GM12875 (cell line): ENCODE data around the gene RCHY1.
A peak's percentile ranks its signal among the peaks of the same experiment; 100 is the strongest.

Experiments
- H3K4me3 ChIP-seq: one replicate; pipeline ENCODE4 v1.5.1; 2011; ENCODE audit warnings: low read depth, low read length, control low read depth
- CTCF ChIP-seq: IDR thresholded peaks from 2 replicates; pipeline ENCODE4 v1.5.1; 2011; ENCODE audit warnings: low read depth, mild to moderate bottlenecking, control low read depth, inconsistent platforms, low read length, moderate library complexity, borderline replicate concordance; ENCODE audit not compliant: insufficient read depth

Gene RCHY1

GRCh38 chr4:75470738-75471137, 43.5 kb downstream of the RCHY1 start:
- TF ChIP-seq CTCF, result no peak
- H3K4me3 ChIP-seq, result no peak overlapping the region

- no peak overlapping the region for H3K4me3 ChIP-seq
Measured at GRCh38 chr4:75469896-75470295, 44.3 kb downstream of the RCHY1 start.

GRCh38 chr4:75457365-75457764, 56.8 kb downstream of the RCHY1 start:
- no peak overlapping the region for H3K4me3 ChIP-seq
- TF ChIP-seq CTCF, result no peak

More at GRCh38 chr4:75469896-75470295, 44.3 kb downstream of the RCHY1 start:
- no peak for TF ChIP-seq CTCF

- TF ChIP-seq CTCF, result no peak
- no peak overlapping the region for H3K4me3 ChIP-seq
Measured at GRCh38 chr4:75434105-75434504, 80.1 kb downstream of the RCHY1 start.

GRCh38 chr4:75432683-75433082, 81.5 kb downstream of the RCHY1 start:
- H3K4me3 ChIP-seq, result no peak overlapping the region
- TF ChIP-seq CTCF, result peak; percentile 56

GRCh38 chr4:75429208-75429607, 85.0 kb downstream of the RCHY1 start:
- no peak overlapping the region for H3K4me3 ChIP-seq
- TF ChIP-seq CTCF, result no peak
